Prostate gland (tissue), 2 donors: ENCODE results near the gene KIAA1755.

ENCODE experiments used
- CTCF ChIP-seq, 4 experiments: fragments of 200-600 bp in 2 of 4; fragments of 450-650 bp in 2 of 4; sonication (generic) in 2 of 4; IDR thresholded peaks; 1 replicate in 3 of 4; 2 replicates in 1 of 4; pipeline ENCODE4 v1.5.1; 2016 to 2019; ENCODE audit warnings: antibody characterized with exemption in 4 of 4, mild to moderate bottlenecking in 2 of 4, moderate library complexity in 2 of 4
- POLR2A ChIP-seq: fragments of 450-650 bp; IDR thresholded peaks from one replicate; pipeline ENCODE4 v1.6.1; 2016; ENCODE audit warnings: antibody characterized with exemption, mild to moderate bottlenecking

- TF ChIP-seq CTCF (IDR thresholded peaks at IDR 0.05) = no peak
- no peak for TF ChIP-seq POLR2A
Observed at GRCh38 chr20:38201356-38201755, 59.2 kb downstream of the KIAA1755 start.
